HepG2 (cell line): ENCODE data around the gene ADPRHL1. TPM values are rescaled to one million over a fixed set of nuclear protein-coding genes. Genes with fewer than 3 reads are reported as not detected.
A peak's percentile ranks its signal among the peaks of the same experiment; 100 is the strongest.

Source experiments
- ATAC-seq: fragments of 200-7000 bp; cut with Tn5 transposase; 3 replicates; pipeline ENCODE4 v1.9.1; 2020; ENCODE audit warnings: mild to moderate bottlenecking, moderate library complexity
- BruUV-seq: library from RNA; stranded (reverse); fragments of 400-500 nt; replicated peaks from 2 replicates; lab custom pipeline; 2021; lab: Mats Ljungman, UMichigan
- CTCF ChIA-PET: fragments of 300-600 bp; formaldehyde crosslinking; extraction: SDS; loops from one replicate; lab custom pipeline; 2021; ENCODE audit warnings: low total read pairs, inconsistent platforms, low intra/inter-chr PET ratio; lab: Yijun Ruan, JAX
- POLR2A ChIA-PET: fragments of 350-600 bp; sonication (Branson Sonifier 250); formaldehyde crosslinking; loops from one replicate; lab custom pipeline; 2020; ENCODE audit warnings: antibody characterized with exemption, inconsistent platforms; lab: Yijun Ruan, JAX
- DNase-seq: peaks from one replicate; pipeline ENCODE4 v3.0.0-alpha.2; 2015; ENCODE audit warnings: low spot score
- FAIRE-seq: peaks from 3 replicates; lab custom pipeline; 2011; peaks lifted over from hg19 to GRCh38; lab: Jason Lieb, UNC
- H2AFZ ChIP-seq: one replicate; pipeline ENCODE4 v1.6.1; 2011; ENCODE audit warnings: low read length, inconsistent platforms
- H3K27ac ChIP-seq: fragments of 300-600 bp; 3 replicates; pipeline ENCODE4 v1.8.0; 2011; ENCODE audit warnings: mixed run types, mild to moderate bottlenecking, mixed read lengths, low read length, inconsistent platforms; ENCODE audit not compliant: insufficient read depth; ENCODE audit errors: extremely low read length
- H3K27me3 ChIP-seq, 2 experiments: fragments of 200-600 bp in 1 of 2; 2 replicates in 1 of 2; 3 replicates in 1 of 2; pipeline versions ENCODE4 v1.6.0 to v1.8.0; 2011; ENCODE audit warnings: low read length in 2 of 2, mild to moderate bottlenecking in 2 of 2, moderate library complexity in 2 of 2, inconsistent platforms in 1 of 2; ENCODE audit not compliant: insufficient read depth in 2 of 2, control insufficient read depth in 1 of 2
- H3K36me3 ChIP-seq, 2 experiments: fragments of 200-600 bp in 1 of 2; replicated peaks in 1 of 2; 2 replicates in 1 of 2; 3 replicates in 1 of 2; pipeline versions ENCODE4 v1.5.1 to v1.8.0; 2011; ENCODE audit warnings: low read length in 2 of 2, inconsistent platforms in 1 of 2; ENCODE audit not compliant: insufficient read depth in 2 of 2, control insufficient read depth in 1 of 2
- H3K4me1 ChIP-seq: 2 replicates; pipeline ENCODE4 v1.5.1; 2012; ENCODE audit warnings: low read length, inconsistent platforms; ENCODE audit not compliant: insufficient read depth
- H3K4me2 ChIP-seq: 2 replicates; pipeline ENCODE4 v1.6.0; 2011; ENCODE audit warnings: low read depth, low read length, inconsistent platforms
- H3K4me3 ChIP-seq, 3 experiments: fragments of 200-600 bp in 1 of 3; sonication (generic), shearing (Covaris generic) in 1 of 3; replicated peaks in 1 of 3; 2 replicates each; pipeline ENCODE4 v1.5.1; 2011 to 2016; ENCODE audit warnings: low read length in 3 of 3, inconsistent platforms in 2 of 3, low read depth in 2 of 3, mild to moderate bottlenecking in 2 of 3, control low read depth in 1 of 3, mixed read lengths in 1 of 3; ENCODE audit not compliant: insufficient read depth in 1 of 3
- H3K79me2 ChIP-seq: one replicate; pipeline ENCODE4 v1.6.1; 2011; ENCODE audit warnings: low read length, inconsistent platforms; ENCODE audit not compliant: insufficient read depth
- H3K9ac ChIP-seq: 2 replicates; pipeline ENCODE4 v1.6.0; 2011; ENCODE audit warnings: mild to moderate bottlenecking, low read depth, low read length, inconsistent platforms; ENCODE audit not compliant: insufficient read depth
- H3K9me3 ChIP-seq: 2 replicates; pipeline ENCODE4 v1.5.1; 2012; ENCODE audit warnings: mild to moderate bottlenecking, low read length
- H4K20me1 ChIP-seq: 2 replicates; pipeline ENCODE4 v1.6.0; 2011; ENCODE audit warnings: inconsistent platforms, mild to moderate bottlenecking, low read length, moderate library complexity; ENCODE audit not compliant: insufficient read depth
- POLR2AphosphoS2 ChIP-seq: IDR thresholded peaks from 2 replicates; pipeline ENCODE4 v1.6.1; 2011; ENCODE audit warnings: low read depth, low read length, improper control_type of control experiment
- RAD51 ChIP-seq: fragments of 450-650 bp; IDR thresholded peaks from 2 replicates; pipeline ENCODE4 v1.6.1; 2016; ENCODE audit warnings: borderline replicate concordance
- ZFX ChIP-seq: sonication (generic); formaldehyde crosslinking; IDR thresholded peaks from 2 replicates; pipeline ENCODE4 v1.4.0; 2020; ENCODE audit warnings: mild to moderate bottlenecking, low read depth, missing genetic modification reagents, moderate library complexity
- ZNF263 ChIP-seq: sonication (generic); formaldehyde crosslinking; IDR thresholded peaks from 2 replicates; pipeline ENCODE4 v1.4.0; 2020; ENCODE audit warnings: missing genetic modification reagents
- ZNF788 ChIP-seq: sonication (generic); formaldehyde crosslinking; IDR thresholded peaks from 2 replicates; pipeline ENCODE4 v1.5.0; 2020; ENCODE audit warnings: mild to moderate bottlenecking, missing genetic modification reagents, borderline replicate concordance
- WGBS: methylation state at CpG from one replicate; pipeline ENCODE4 v1.1.6; 2017; ENCODE audit warnings: low lambda C conversion rate; 5-methylcytosine and 5-hydroxymethylcytosine counted together
- in situ Hi-C: cut with HindIII; loops from 2 replicates; pipeline ENCODE4 v1.10.0; 2017; ENCODE audit warnings: low pct_unique_long_range_greater_than_20kb; ENCODE audit not compliant: extremely low pct_ligation_motif_present
- intact Hi-C: fragments of 100-400 bp; cut with micrococcal nuclease; formaldehyde crosslinking; loops from one replicate; pipeline ENCODE4 v1.10.0; 2022; ENCODE audit not compliant: unreplicated experiment
- polyA plus RNA-seq, 8 experiments: library from polyadenylated mRNA; depleted of rRNA in 3 of 8; stranded (reverse) in 7 of 8; unstranded in 1 of 8; fragments of >200 nt; fragmentation: Illumina TruSeq in 4 of 8; extraction: Trizol in 4 of 8; gene quantifications; 2 replicates each; pipeline versions ENCODE4 v1.2.1 to v1.2.3, GENCODE V29; 2011 to 2016; ENCODE audit warnings: low read depth in 4 of 8, missing spikeins in 1 of 8, mixed read lengths in 1 of 8; ENCODE audit not compliant: insufficient read depth in 1 of 8
- total RNA-seq, 5 experiments: library from RNA; depleted of rRNA; stranded (reverse); fragments of >200 nt; fragmentation: Illumina TruSeq; extraction: Trizol; gene quantifications; 2 replicates each; pipeline ENCODE4 v1.2.3, GENCODE V29; 2016; ENCODE audit warnings: low read depth in 1 of 5
- TF ChIP-seq, protein P1 (sequence below): IDR thresholded peaks from 2 replicates; pipeline ENCODE4 v1.6.1; 2016; ENCODE audit warnings: low read depth, borderline replicate concordance
- TF ChIP-seq, protein P2 (sequence below): sonication (generic); formaldehyde crosslinking; IDR thresholded peaks from 2 replicates; pipeline ENCODE4 v1.4.0; 2020; ENCODE audit warnings: missing genetic modification reagents

Gene ADPRHL1
- total and polyA plus RNA-seq, 2 of the 13 experiments (the other 11 are each of a cell fraction or from before 2014, with no cell fraction given) = 0.34 to 0.40 TPM

DNA sequence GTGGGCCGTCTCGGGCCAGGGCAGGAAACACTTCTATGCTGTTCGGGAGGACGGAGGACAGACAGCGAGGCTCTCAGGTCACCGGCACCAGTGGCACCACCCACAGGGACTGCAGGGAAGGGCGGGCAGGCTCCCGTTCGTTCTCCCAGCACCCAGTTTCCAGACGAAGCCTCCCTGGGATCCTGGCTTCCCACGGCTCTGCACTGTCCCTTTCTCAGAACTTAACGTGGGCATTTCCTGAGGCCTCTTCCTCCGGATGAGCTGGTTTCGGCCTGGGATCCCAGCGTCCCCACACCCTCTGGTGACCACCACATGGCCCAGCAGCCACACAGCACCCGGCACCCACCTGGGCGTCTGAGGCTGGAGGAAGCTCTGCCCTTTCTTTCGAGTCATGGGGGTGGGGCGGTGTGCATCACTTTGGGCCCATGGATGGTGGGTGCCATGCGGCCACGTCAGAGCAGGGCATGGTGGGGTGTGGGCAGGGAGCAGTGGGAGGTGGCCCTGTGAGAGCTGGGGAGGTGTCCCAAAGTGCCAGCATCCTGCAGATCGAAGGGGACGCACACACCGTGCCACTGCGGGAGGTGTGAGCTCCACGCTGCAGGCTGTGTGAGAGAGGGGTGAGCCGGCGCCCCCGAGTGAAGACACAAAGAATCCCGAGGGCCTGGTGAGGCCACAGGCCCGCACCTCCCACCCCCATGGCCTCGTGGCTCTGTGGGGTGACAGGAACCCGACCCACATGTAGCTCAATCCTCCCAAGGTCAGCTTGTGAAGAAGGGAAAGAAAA, 50.6 kb downstream of the ADPRHL1 start (continued):
- peak; percentile 6; the same call in 1 of the 2 replicates for TF ChIP-seq ZFX (CRISPR knock-in tag)
- no peak for TF ChIP-seq RAD51
- peak; percentile 39; the same call in 1 of the 2 replicates for TF ChIP-seq ZNF788 (CRISPR knock-in tag)
- peak; percentile 48; the same call in 1 of the 2 replicates for TF ChIP-seq ZNF263

DNA sequence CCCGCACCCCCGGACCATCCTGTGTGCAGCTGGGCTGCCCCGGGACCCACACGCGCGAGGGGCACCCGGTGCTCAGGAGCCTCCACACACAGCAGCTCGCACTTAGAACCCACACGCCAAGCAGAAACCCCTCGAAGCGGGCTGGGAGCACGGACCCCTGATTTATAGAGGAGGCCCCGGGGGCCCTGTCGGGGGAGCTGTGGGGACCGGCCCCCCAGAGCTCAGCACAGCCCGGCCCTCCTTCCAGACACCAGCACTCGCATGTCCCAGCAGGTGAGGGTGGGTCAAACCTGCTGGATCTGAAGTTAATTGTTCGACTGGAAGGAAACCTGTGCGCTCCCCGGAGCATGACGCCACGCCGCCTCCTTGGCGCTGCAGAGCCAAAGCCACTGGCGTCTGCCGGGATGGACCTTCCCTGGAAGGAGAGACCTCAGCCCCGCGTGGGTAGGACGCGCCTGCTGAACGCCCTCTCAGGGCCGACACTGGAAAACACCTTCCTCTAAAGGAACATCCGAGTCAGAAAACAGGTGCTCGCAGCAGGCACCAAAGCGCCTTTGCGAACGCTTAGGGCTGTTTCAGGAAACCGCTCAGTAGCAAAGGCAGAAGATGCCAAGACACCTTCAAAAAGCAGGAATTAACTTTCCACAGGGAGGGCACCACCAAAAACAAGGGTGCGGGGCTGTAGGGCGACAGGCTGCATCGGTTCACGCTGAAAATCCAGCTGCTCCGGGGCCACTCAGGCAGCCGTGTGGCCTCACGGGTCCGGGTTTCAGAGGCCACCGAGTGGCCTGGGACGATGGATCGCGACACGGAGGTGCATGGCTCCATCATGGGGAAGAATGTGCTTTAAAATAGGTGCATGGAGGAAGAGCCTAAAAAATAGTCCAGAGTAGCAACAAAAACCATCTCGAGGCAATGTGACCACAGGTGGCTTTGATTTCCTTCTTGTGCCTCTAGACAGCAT, 51.6 kb downstream of the ADPRHL1 start:
- Histone ChIP-seq H2AFZ (no peak overlapping the region), H3K4me1 (peaks cover 79% of the 10 kb centered on the region), H3K27me3 (peaks cover 16 to 79% of the 10 kb centered on the region in 2 experiments), H3K4me2 (peak overlapping the region; percentile 47; the same call in 1 of the 2 replicates), H3K9ac (no peak overlapping the region; the same call in 1 of the 2 replicates), H3K9me3 (no peaks in the 10 kb centered on the region), H3K27ac (no peak overlapping the region), H3K4me3 (peak overlapping the region in 1 of 3 experiments; percentile 6; a peak in 1 of 6 replicates), H3K36me3 (no peaks in the 10 kb centered on the region), H4K20me1 (no peaks in the 10 kb centered on the region), H3K79me2 (no peaks in the 10 kb centered on the region)
- whole genome bisulfite sequencing = 81% methylated on average over 25 of the region's 52 CpGs
- FAIRE-seq (no peak), ATAC-seq (no peak), DNase-seq (no peak)
- in situ Hi-C loops = no loop called here
- intact Hi-C loops = no loop called here
- BruUV-seq = no TSS peak
- TF ChIP-seq, protein P1, sequence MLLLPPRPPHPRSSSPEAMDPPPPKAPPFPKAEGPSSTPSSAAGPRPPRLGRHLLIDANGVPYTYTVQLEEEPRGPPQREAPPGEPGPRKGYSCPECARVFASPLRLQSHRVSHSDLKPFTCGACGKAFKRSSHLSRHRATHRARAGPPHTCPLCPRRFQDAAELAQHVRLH = no peak
- TF ChIP-seq, protein P2, sequence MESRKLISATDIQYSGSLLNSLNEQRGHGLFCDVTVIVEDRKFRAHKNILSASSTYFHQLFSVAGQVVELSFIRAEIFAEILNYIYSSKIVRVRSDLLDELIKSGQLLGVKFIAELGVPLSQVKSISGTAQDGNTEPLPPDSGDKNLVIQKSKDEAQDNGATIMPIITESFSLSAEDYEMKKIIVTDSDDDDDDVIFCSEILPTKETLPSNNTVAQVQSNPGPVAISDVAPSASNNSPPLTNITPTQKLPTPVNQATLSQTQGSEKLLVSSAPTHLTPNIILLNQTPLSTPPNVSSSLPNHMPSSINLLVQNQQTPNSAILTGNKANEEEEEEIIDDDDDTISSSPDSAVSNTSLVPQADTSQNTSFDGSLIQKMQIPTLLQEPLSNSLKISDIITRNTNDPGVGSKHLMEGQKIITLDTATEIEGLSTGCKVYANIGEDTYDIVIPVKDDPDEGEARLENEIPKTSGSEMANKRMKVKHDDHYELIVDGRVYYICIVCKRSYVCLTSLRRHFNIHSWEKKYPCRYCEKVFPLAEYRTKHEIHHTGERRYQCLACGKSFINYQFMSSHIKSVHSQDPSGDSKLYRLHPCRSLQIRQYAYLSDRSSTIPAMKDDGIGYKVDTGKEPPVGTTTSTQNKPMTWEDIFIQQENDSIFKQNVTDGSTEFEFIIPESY (CRISPR knock-in tag) = peak; percentile 65; the same call in 1 of the 2 replicates
- TF ChIP-seq POLR2AphosphoS2 = no peak
- CTCF ChIA-PET = no interaction called here
- POLR2A ChIA-PET = interaction anchor here (1.6 kb wide), 1 partner anchor 36 kb away, joined by 5 read pairs; no protein-coding TSS in a partner anchor
